ENCODE measurements around the gene CHAF1B. TPM values are rescaled to one million over a fixed set of nuclear protein-coding genes. Genes with fewer than 3 reads are reported as not detected.

The CHAF1B gene
- total and polyA plus RNA-seq, 2 experiments from 2014 or later = 1.1 to 1.9 TPM

DNA sequence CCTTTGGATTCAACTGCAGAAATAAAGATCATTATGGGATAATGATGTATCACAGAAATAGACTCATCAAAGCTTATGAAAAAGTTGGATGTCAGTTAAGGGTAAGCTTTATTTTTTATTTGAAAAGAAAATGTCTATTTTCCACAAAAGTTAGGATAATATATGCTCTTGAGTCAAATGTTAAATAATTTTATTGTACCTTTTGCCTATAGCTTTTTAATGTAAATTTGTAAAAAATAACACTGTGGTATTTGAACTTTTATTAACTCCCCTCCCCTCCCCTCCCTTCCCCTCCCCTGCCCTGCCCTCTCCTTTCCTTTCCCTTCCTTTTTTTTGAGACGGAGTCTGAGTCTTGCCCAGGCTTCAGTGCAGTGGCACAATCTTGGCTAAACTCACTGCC lies 40.3 kb upstream of the CHAF1B start:
- Histone ChIP-seq H3K4me3 (no peak overlapping the region), H2AFZ (no peak overlapping the region), H4K20me1 (ENCODE audit: insufficient read depth, poor library complexity, severe bottlenecking) (no peaks in the 10 kb centered on the region), H3K4me1 (ENCODE audit: insufficient read depth) (no peaks in the 10 kb centered on the region), H3K27me3 (no peaks in the 10 kb centered on the region), H3K9me3 (ENCODE audit: low read depth) (no peaks in the 10 kb centered on the region), H3K27ac (no peak overlapping the region), H3K4me2 (no peak overlapping the region), H3K79me2 (peaks cover 7% of the 10 kb centered on the region), H3K36me3 (replicated peaks; ENCODE audit: insufficient read depth, low read depth) (peaks cover 6% of the 10 kb centered on the region), H3K9me2 (replicated peaks; ENCODE audit: insufficient read depth) (no peaks in the 10 kb centered on the region)
- 92% methylated on average over 1 of the region's 1 CpG for WGBS (ENCODE audit: low lambda C conversion rate, missing lambda C conversion rate)
- DNase-seq (ENCODE audit: low spot score) = no peak
- no peak for TF ChIP-seq EZH2phosphoT487 (IDR thresholded peaks at IDR 0.05; ENCODE audit: low read depth, severe bottlenecking, unreplicated experiment)
- TF ChIP-seq, protein P1, sequence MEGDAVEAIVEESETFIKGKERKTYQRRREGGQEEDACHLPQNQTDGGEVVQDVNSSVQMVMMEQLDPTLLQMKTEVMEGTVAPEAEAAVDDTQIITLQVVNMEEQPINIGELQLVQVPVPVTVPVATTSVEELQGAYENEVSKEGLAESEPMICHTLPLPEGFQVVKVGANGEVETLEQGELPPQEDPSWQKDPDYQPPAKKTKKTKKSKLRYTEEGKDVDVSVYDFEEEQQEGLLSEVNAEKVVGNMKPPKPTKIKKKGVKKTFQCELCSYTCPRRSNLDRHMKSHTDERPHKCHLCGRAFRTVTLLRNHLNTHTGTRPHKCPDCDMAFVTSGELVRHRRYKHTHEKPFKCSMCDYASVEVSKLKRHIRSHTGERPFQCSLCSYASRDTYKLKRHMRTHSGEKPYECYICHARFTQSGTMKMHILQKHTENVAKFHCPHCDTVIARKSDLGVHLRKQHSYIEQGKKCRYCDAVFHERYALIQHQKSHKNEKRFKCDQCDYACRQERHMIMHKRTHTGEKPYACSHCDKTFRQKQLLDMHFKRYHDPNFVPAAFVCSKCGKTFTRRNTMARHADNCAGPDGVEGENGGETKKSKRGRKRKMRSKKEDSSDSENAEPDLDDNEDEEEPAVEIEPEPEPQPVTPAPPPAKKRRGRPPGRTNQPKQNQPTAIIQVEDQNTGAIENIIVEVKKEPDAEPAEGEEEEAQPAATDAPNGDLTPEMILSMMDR (IDR thresholded peaks at IDR 0.05; ENCODE audit: poor library complexity) = no peak
- no peak for TF ChIP-seq EZH2 (IDR thresholded peaks at IDR 0.05; ENCODE audit: borderline replicate concordance)

DNA sequence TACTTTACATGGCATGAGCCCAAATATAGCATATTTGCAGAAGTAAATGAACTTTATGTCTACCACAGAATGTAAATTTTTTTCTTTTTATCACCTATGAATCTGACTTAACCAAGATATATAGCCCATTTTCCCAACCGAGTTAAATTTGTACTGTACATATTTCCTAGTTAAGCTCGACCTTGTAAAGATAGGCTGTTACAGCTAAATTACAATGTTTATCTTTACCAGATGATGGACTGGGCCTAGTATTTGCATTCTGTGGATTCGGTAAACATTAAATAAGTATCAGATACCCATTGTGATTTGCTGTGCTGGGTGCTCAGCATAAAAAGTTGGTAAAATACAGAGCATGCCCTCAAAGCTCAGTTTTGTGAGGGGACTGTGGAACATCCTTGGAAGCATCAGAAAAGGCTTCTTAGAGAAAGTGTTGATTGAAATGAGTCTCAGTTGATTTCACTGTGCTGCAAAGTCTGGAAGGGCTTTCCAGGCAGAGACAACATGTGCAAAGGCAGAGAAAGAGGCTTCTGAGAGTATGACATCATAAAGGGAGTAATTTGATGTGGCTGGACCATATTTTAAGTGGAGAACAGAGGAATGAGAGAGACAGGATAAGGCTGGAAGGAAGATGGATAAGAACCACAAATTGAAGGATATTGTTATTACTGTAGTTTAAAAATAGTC lies 37.8 kb upstream of the CHAF1B start:
- H3K9me3 ChIP-seq (ENCODE audit: low read depth) = no peaks in the 10 kb centered on the region
- no peak for TF ChIP-seq EZH2 (IDR thresholded peaks at IDR 0.05; ENCODE audit: borderline replicate concordance)
- TF ChIP-seq, protein P1 (IDR thresholded peaks at IDR 0.05; ENCODE audit: poor library complexity) = no peak
- no peak for TF ChIP-seq EZH2phosphoT487 (IDR thresholded peaks at IDR 0.05; ENCODE audit: low read depth, severe bottlenecking, unreplicated experiment)
- H4K20me1 ChIP-seq (ENCODE audit: insufficient read depth, poor library complexity, severe bottlenecking) = no peaks in the 10 kb centered on the region
- WGBS (ENCODE audit: low lambda C conversion rate, missing lambda C conversion rate) = 65% methylated on average over 3 of the region's 3 CpGs
- no peaks in the 10 kb centered on the region for H3K4me1 ChIP-seq (ENCODE audit: insufficient read depth)
- DNase-seq (ENCODE audit: low spot score) = no peak
- no peak overlapping the region for H3K4me3 ChIP-seq
- H2AFZ ChIP-seq = no peak overlapping the region
- no peaks in the 10 kb centered on the region for H3K9me2 ChIP-seq (replicated peaks; ENCODE audit: insufficient read depth)
- H3K4me2 ChIP-seq = no peak overlapping the region
- H3K27ac ChIP-seq = no peak overlapping the region
- H3K27me3 ChIP-seq = no peaks in the 10 kb centered on the region
- peaks cover 7% of the 10 kb centered on the region for H3K79me2 ChIP-seq
- H3K36me3 ChIP-seq (replicated peaks; ENCODE audit: insufficient read depth, low read depth) = peaks cover 6% of the 10 kb centered on the region

DNA sequence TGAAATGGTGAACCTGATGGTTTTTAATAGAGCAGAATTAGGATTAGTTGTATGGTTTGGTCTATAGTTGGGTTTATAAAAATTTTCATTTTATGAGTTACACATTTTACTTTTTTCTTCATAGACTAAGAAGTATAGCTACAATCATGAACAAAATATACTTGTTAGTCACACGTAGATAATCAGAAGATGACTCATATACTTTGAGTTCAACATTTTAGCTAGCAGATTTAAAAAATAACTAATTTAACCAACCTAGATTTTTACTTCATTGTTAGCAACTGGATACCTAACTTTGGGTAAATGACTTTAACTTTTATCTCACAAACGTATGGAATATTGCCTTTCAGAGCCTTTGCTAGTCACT lies 37.2 kb upstream of the CHAF1B start:
- H3K36me3 ChIP-seq (replicated peaks; ENCODE audit: insufficient read depth, low read depth) = peaks cover 6% of the 10 kb centered on the region
- H3K4me2 ChIP-seq = no peak overlapping the region
- DNase-seq (ENCODE audit: low spot score) = no peak
- no peak overlapping the region for H2AFZ ChIP-seq
- H3K9me3 ChIP-seq (ENCODE audit: low read depth) = no peaks in the 10 kb centered on the region
- no peaks in the 10 kb centered on the region for H3K9me2 ChIP-seq (replicated peaks; ENCODE audit: insufficient read depth)
- TF ChIP-seq EZH2 (IDR thresholded peaks at IDR 0.05; ENCODE audit: borderline replicate concordance) (no peak), EZH2phosphoT487 (IDR thresholded peaks at IDR 0.05; ENCODE audit: low read depth, severe bottlenecking, unreplicated experiment) (no peak)
- TF ChIP-seq, protein P1 (IDR thresholded peaks at IDR 0.05; ENCODE audit: poor library complexity) = no peak
- H3K4me1 ChIP-seq (ENCODE audit: insufficient read depth) = no peaks in the 10 kb centered on the region
- 88% methylated on average over 2 of the region's 2 CpGs for WGBS (ENCODE audit: low lambda C conversion rate, missing lambda C conversion rate)
- H3K4me3 ChIP-seq = no peak overlapping the region
- H3K79me2 ChIP-seq = peaks cover 9% of the 10 kb centered on the region
- no peaks in the 10 kb centered on the region for H3K27me3 ChIP-seq
- no peaks in the 10 kb centered on the region for H4K20me1 ChIP-seq (ENCODE audit: insufficient read depth, poor library complexity, severe bottlenecking)
- H3K27ac ChIP-seq = no peak overlapping the region
